ENCODE data around the gene SATB1. TPM values are rescaled to one million over a fixed set of nuclear protein-coding genes. Genes with fewer than 3 reads are reported as not detected.

The SATB1 gene
- polyA plus RNA-seq, 2 of the 4 experiments (the other 2 are of a cell fraction) = 0.05 TPM; not detected in 1

- Histone ChIP-seq H3K4me1 (peaks cover 5% of the 10 kb centered on the region; the same call in 2 of the 3 replicates), H3K9me3 (no peaks in the 10 kb centered on the region), H3K4me3 (no peak overlapping the region), H3K27ac (no peak overlapping the region), H3K4me2 (no peak overlapping the region)
- POLR2A ChIA-PET = no interaction called here
- CTCF ChIA-PET = no interaction called here
- DNase-seq (ENCODE audit: low read depth in 1 of 2, low spot score in 1 of 2) (no peak), ATAC-seq (no peak), FAIRE-seq (no peak)
- no peak for TF ChIP-seq RNF2 (IDR thresholded peaks at IDR 0.05; ENCODE audit: borderline replicate concordance, low read depth)
- TF ChIP-seq HMGXB4 (CRISPR knock-in tag; IDR thresholded peaks at IDR 0.05; ENCODE audit: borderline replicate concordance) = no peak
- no peak for TF ChIP-seq ZFP36 (IDR thresholded peaks at IDR 0.05; ENCODE audit: borderline replicate concordance, partially characterized antibody)
- TF ChIP-seq MAX (IDR thresholded peaks at IDR 0.05) = no peak
Measured at GRCh38 chr3:18297126-18297525, 128.0 kb downstream of the SATB1 start.
